ENCODE measurements around the gene SERAC1.

The SERAC1 gene

GRCh38 chr6:158118886-158119285 lies 49.2 kb downstream of the SERAC1 start:
- DNase-seq: no peak

- no peak for DNase-seq
Observed at GRCh38 chr6:158115508-158115907, 52.6 kb downstream of the SERAC1 start.

GRCh38 chr6:158115102-158115501 lies 53.0 kb downstream of the SERAC1 start:
- no peak for DNase-seq

- no peak for DNase-seq
Observed at GRCh38 chr6:158113802-158114201, 54.3 kb downstream of the SERAC1 start.

- DNase-seq: no peak
Observed at GRCh38 chr6:158111987-158112386, 56.1 kb downstream of the SERAC1 start.

- DNase-seq: no peak
Observed at GRCh38 chr6:158110986-158111385, 57.1 kb downstream of the SERAC1 start.

- no peak for DNase-seq
Observed at GRCh38 chr6:158109748-158110147, 58.3 kb downstream of the SERAC1 start.

GRCh38 chr6:158104696-158105095 lies 63.4 kb downstream of the SERAC1 start:
- no peak for DNase-seq

- DNase-seq: no peak
Observed at GRCh38 chr6:158103228-158103627, 64.8 kb downstream of the SERAC1 start.

GRCh38 chr6:158095671-158096070 lies 72.4 kb downstream of the SERAC1 start:
- no peak for DNase-seq

GRCh38 chr6:158095031-158095430 lies 73.0 kb downstream of the SERAC1 start:
- no peak for DNase-seq

GRCh38 chr6:158092806-158093205 lies 75.3 kb downstream of the SERAC1 start:
- DNase-seq: no peak

GRCh38 chr6:158087224-158087867 lies 80.7 kb downstream of the SERAC1 start:
- no peak for DNase-seq

- no peak for DNase-seq
Observed at GRCh38 chr6:158086504-158087223, 81.4 kb downstream of the SERAC1 start.

GRCh38 chr6:158086054-158086503 lies 82.0 kb downstream of the SERAC1 start:
- DNase-seq: no peak

GRCh38 chr6:158085261-158086053 lies 82.6 kb downstream of the SERAC1 start:
- DNase-seq: no peak

GRCh38 chr6:158083455-158084325 lies 84.4 kb downstream of the SERAC1 start:
- no peak for DNase-seq

GRCh38 chr6:158081657-158081935 lies 86.5 kb downstream of the SERAC1 start:
- DNase-seq: no peak

GRCh38 chr6:158080849-158081656 lies 87.0 kb downstream of the SERAC1 start:
- no peak for DNase-seq

GRCh38 chr6:158078320-158078719 lies 89.7 kb downstream of the SERAC1 start:
- DNase-seq: no peak

GRCh38 chr6:158077676-158078075 lies 90.4 kb downstream of the SERAC1 start:
- no peak for DNase-seq

GRCh38 chr6:158076548-158076947 lies 91.5 kb downstream of the SERAC1 start:
- DNase-seq: no peak
